NCI-H345 treated with DMSO at 0.1 percent for 48 hours (cell line): Measurements from ENCODE around the gene NEDD4L.
"Not testable (repeated sequence)": the region's sequence is repeated elsewhere in the genome, so short reads cannot be mapped to it uniquely, and the experiment has no call there.

Experiments used
- DNase-seq: peaks from one replicate; lab custom pipeline; 2025; ENCODE audit not compliant: unreplicated experiment; lab: John Stamatoyannopoulos, UW

The NEDD4L gene

GRCh38 chr18:58148954-58149471 is 105.0 kb downstream of the NEDD4L start:
- DNase-seq: no peak

- DNase-seq: no peak
Observed at GRCh38 chr18:58150772-58151171, 106.7 kb downstream of the NEDD4L start.

DNA sequence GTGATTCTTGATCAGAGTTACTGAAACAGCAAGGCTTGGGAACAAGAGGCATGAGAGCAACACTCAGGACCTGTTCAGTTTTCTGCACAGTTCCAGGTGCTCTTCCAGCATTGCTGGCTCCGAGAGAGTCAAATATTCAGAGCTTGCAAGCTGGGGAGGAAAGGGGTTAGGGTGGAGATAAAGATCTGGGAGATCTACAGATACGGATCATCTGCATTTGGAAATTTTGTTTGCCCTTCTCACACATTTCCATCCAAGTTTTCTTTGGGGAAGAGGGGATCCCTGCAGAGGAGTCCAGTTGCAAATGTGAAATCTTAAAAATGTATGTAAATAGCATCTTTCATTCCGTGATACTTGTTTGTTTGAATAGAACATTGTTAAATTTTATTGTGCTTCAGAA is 108.2 kb downstream of the NEDD4L start:
- DNase-seq: no peak

DNA sequence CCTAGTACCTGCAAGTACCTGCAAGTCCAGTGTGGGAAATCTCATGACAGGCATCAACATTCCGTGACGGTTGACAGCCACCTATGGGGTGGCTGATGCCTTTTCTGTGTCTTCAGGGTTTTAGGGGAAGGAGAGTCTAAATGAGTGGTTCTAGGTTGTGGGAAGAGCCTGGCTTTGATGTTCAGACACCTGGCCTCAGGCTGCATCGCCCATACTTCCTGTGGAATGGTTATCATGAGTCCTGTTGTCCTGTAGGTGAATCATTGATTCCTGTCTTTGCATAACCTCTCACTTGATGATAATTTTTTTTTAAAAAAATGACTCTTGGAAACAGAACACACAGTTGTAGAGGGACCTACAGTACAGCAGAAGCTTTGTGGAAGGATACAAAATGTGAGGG is 108.9 kb downstream of the NEDD4L start:
- no peak for DNase-seq

DNA sequence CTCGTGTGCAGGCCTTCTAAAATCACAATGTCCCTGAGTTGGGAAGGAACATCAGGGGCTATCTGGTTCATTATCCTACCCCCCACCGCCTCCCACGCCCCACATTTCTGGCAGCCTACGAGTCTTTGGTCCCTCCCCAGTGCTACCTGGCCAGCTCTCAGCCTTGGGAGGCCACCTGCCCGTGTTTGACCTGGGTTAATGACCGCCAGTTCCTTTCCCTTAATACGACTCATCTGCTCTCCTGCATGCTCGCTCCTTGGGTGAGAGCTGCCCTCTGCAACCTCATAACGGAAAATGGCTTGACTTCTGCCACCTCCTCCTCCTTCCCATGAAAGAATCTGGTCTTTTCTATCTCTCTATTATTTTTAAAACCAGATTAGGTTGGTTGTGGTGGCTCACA is 112.5 kb downstream of the NEDD4L start:
- DNase-seq: no peak

- no peak for DNase-seq
Observed at GRCh38 chr18:58157237-58157636, 113.2 kb downstream of the NEDD4L start.

DNA sequence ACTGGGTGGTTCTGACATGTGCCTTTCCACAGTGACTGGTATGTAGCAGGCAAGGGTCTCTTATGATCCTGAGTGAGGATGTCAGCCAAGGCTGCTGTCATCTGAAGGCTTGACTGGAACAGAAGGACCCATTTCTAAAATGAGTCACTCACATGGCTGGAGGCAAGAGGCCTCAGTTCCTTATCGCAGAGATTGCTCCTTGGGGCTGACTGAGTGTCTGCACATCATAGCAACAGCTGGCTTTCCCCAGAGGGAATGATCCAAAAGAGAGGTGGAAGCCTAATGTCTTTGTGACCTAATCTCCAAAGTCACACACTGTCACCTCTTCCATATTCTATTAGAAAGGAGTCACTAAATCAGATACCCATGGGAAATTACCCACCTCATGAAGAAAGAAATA is 114.0 kb downstream of the NEDD4L start:
- no peak for DNase-seq

GRCh38 chr18:58158459-58158858 is 114.4 kb downstream of the NEDD4L start:
- DNase-seq: no peak

- DNase-seq: no peak
Observed at GRCh38 chr18:58161659-58162058, 117.6 kb downstream of the NEDD4L start.

DNA sequence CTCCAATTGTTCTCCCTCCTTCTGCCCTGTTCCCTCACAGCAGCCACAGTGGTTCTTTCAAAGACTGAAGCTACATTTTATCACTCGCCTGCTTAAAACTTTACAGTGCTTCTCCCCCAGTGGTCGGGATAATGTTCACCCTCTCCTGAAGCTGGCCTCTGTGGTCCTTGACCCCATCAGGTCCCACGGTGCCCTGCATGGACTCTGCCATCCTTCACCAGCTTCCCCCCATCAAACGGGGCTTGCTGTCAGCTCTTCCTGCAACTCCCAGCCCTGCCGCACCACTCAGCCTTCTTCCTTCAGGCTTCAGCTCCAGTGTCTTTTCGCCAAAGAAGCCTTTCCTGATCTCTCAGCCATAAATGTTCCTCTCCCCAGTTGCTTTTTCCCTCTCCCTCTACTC is 118.1 kb downstream of the NEDD4L start:
- no peak for DNase-seq

GRCh38 chr18:58163004-58163590 is 119.1 kb downstream of the NEDD4L start:
- DNase-seq: no peak

GRCh38 chr18:58166278-58166844 is 122.3 kb downstream of the NEDD4L start:
- DNase-seq: no peak

GRCh38 chr18:58167073-58167472 is 123.0 kb downstream of the NEDD4L start:
- DNase-seq: no peak

- DNase-seq: no peak
Observed at GRCh38 chr18:58168221-58168620, 124.2 kb downstream of the NEDD4L start.

GRCh38 chr18:58168993-58169392 is 125.0 kb downstream of the NEDD4L start:
- no peak for DNase-seq

DNA sequence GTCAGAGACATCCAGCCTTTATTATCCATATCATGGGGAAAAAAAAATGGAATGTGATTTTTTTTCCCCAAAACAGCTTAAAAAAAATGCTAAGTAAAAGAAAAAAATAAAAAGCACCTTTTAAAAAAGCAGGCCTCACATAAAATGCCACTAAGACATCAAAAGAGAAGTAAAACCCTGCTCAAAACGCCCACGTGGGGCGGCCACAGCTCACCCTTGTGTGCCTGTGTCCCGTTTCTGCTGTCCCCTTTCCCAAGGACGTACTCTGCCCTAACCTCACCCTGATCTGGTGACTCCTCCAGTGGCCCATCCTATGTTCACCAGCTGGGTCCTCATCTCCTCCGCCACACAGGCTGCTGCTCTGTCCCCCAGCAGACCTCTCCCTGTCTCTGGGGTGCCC is 125.4 kb downstream of the NEDD4L start:
- DNase-seq: no peak

GRCh38 chr18:58170036-58170435 is 126.0 kb downstream of the NEDD4L start:
- DNase-seq: not testable (repeated sequence)

DNA sequence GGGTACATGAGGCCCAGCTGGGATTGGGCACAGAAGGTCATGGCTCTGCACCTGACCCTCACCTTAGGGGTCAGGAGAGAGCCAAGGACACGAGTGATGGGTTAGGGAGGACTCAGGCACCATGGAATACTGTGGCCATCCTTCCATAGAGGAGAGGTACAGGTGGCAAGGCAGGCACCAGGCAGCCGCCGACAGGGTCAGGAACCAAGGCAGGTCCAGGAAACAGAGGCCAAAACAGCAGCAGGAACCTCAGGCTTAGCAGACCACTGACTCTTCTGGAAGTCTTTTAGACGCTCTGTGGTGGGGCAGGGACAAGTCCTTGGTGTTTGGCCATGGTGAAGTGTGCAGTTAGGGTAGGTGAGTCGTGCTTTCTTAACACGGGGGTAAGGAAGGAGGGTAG is 128.0 kb downstream of the NEDD4L start:
- no peak for DNase-seq

DNA sequence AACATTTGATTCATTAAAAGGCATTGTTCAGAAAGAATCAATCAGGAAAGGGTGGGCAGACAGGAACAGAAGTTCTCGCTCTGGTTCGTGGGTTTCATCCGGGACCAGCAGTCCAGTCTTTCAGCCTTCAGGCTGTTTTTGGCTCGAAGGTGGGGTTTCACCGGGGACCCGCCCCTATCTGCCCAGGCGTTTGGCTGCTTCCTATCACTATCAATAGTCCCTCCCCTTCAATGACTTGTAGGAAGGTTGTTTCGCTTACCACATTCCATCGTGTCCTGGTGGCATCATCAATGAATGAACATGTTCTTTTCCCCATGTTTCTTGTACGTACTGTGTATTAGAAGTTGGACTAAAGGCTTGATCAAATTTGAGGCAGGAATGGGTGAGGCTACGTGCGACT is 130.3 kb downstream of the NEDD4L start:
- no peak for DNase-seq

- no peak for DNase-seq
Observed at GRCh38 chr18:58175122-58175785, 131.2 kb downstream of the NEDD4L start.

- DNase-seq: peak; percentile 88
Observed at GRCh38 chr18:58175786-58176176, 131.8 kb downstream of the NEDD4L start.

GRCh38 chr18:58177004-58177717 is 133.1 kb downstream of the NEDD4L start:
- no peak for DNase-seq
